Superior temporal gyrus (tissue), 1 donor: ENCODE results near the gene CAND2.

ENCODE experiments used
- DNase-seq: peaks from one replicate; pipeline ENCODE4 v3.0.0-alpha.2; 2016; ENCODE audit errors: extremely low spot score

The CAND2 gene

DNA sequence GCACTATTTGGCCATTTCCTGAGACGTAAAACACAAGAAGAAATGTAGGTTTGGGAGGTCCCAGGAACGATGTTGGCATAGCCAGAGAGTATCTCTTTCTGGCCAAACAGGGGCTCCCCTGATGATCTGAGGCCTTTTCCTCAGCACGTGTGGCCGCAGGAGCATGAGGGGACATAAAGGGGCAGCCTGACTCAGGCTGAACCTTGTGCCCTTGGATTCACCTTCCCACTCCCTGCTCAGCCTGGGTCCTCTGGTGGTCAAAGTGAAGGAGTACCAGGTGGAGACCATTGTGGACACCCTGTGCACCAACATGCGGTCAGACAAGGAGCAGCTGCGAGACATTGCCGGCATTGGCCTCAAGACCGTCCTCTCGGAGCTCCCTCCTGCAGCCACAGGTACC is 10.6 kb downstream of the CAND2 start:
- DNase-seq = no peak

- no peak for DNase-seq
These were observed 11.3 kb downstream of the CAND2 start for GRCh38 chr3:12807601-12808359.

GRCh38 chr3:12808587-12808986 is 12.1 kb downstream of the CAND2 start:
- no peak for DNase-seq

GRCh38 chr3:12809001-12809400 is 12.5 kb downstream of the CAND2 start:
- DNase-seq = no peak

- DNase-seq = no peak
These were observed 13.0 kb downstream of the CAND2 start for GRCh38 chr3:12809435-12809834.

DNA sequence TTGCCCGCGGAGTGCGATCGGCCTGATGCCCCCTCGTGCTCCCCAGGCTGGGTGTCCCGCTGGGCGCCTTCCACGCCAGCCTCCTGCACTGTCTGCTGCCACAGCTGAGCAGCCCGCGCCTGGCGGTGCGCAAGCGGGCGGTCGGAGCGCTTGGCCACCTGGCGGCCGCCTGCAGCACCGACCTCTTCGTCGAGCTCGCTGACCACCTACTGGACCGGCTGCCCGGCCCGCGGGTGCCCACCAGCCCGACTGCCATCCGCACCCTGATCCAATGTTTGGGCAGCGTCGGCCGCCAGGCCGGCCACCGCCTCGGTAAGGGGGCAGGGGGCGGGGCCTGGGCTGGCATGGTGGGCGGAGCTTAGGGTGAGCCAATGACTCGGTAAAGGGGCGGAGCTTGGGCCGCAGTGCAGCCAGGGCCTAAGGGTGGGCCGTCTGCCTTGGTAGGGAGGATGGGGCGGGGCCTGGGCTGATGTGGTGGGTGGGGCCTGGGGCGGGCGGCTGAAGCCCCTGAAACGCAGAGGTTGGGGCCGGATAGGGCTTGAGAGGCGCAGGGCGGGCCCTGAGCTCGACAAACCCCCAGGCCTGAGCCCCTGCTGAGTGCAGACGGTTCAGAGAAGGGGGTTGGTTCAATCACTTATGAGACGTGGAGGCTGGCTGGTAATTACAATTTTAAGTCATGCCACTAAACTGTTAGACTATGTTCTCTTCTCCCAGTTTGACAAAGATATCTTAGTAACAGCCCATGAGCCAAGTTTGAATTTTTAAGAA is 13.7 kb downstream of the CAND2 start:
- DNase-seq = peak; percentile 95

GRCh38 chr3:12810961-12811360 is 14.5 kb downstream of the CAND2 start:
- DNase-seq = no peak

- DNase-seq = no peak
These were observed 16.3 kb downstream of the CAND2 start for GRCh38 chr3:12812812-12813211.

DNA sequence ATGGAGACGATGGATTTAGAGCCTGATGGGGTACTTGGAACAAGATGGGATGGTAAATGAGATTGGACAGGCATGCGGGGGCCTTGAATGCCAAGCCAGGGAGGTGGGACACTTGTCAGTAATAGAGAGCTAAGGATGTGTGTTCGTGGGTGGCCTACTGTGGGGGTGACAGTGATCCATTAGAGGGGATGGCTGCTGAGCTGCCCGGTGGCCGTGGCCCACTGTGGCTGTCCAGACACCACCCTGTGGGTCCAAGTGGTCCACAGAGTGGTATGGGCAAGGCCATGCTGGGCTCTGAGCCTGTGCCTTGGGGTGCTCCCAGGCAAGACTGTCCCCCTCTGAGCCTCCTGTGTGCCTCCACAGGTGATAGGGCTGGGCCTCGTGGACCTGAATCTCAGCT is 17.5 kb downstream of the CAND2 start:
- DNase-seq = no peak

DNA sequence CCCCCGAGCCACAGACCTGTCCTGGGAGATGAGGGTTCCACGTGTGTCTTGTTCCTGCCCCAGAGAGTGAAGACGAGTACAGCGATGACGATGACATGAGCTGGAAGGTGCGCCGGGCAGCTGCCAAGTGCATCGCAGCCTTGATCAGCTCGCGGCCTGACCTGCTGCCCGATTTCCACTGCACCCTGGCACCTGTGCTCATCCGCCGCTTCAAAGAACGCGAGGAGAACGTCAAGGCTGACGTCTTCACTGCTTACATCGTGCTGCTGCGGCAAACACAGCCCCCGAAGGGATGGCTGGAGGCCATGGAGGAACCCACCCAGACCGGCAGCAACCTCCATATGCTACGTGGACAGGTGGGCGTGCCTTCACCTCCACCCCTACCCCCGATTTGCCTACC is 18.6 kb downstream of the CAND2 start:
- no peak for DNase-seq

- DNase-seq = no peak
These were observed 19.2 kb downstream of the CAND2 start for GRCh38 chr3:12815719-12816118.

GRCh38 chr3:12816521-12817342 is 20.3 kb downstream of the CAND2 start:
- no peak for DNase-seq

- DNase-seq = no peak
These were observed 20.8 kb downstream of the CAND2 start for GRCh38 chr3:12817343-12817710.

- DNase-seq = no peak
These were observed 21.8 kb downstream of the CAND2 start for GRCh38 chr3:12818273-12818672.

DNA sequence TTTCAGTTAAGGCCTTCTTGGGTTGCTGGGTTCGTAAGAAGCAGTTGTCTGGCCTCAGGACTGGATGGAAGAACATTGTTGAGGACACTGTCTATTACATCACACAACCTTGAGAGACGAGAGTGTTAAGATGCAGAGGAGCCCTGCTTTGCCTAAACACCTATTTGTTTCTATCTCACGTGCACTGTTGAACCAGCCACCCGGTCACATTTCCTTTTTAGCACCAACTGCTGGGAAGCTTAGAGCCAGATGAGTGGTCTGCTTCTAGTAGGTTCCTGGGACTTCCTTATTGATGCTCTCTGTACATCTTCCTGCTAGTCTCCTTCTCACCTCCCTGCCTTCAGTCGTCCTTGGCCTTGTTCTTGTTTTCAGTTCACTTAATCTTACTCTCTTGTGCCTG is 22.3 kb downstream of the CAND2 start:
- DNase-seq = no peak

GRCh38 chr3:12822725-12823373 is 26.4 kb downstream of the CAND2 start:
- peak; percentile 48 for DNase-seq

DNA sequence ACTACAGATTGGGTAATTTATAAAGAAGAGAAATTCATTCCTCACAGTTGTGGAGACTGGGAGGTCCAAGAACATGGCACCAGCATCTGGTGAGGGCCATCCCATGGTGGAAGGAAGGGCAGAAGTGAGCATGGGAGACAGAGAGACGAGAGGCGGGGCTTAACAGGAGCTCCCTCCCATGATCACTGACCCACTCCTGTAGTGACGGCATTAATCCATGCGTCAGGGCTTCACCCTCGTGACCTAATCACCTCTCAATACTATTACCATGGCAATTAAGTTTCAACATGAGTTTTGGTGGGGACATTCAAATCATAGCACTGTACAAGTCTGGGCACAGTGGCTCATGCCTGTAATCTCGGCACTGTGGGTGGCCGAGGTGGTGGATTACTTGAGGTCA is 27.8 kb downstream of the CAND2 start:
- no peak for DNase-seq

- DNase-seq = no peak
These were observed 28.7 kb downstream of the CAND2 start for GRCh38 chr3:12825156-12825555.

- DNase-seq = no peak
These were observed 32.3 kb downstream of the CAND2 start for GRCh38 chr3:12828751-12829150.

DNA sequence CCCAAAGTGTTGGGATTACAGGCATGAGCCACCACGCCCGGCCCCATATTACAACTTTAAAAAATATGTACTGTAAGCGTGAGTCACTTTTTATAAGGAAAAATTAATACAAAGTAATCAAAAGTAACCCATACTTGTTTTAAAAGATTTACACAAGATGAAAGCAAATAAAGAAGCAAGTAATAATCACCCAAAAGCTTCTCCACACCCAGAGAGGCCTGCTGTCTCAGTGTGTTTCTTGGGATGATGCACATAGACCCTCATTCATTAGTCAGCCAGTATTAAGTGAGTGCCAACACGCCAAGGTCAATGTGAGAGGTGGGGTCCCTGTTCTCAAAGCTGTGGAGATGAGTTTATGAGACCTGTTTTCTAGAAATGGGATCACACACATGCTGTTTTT is 32.9 kb downstream of the CAND2 start:
- no peak for DNase-seq

DNA sequence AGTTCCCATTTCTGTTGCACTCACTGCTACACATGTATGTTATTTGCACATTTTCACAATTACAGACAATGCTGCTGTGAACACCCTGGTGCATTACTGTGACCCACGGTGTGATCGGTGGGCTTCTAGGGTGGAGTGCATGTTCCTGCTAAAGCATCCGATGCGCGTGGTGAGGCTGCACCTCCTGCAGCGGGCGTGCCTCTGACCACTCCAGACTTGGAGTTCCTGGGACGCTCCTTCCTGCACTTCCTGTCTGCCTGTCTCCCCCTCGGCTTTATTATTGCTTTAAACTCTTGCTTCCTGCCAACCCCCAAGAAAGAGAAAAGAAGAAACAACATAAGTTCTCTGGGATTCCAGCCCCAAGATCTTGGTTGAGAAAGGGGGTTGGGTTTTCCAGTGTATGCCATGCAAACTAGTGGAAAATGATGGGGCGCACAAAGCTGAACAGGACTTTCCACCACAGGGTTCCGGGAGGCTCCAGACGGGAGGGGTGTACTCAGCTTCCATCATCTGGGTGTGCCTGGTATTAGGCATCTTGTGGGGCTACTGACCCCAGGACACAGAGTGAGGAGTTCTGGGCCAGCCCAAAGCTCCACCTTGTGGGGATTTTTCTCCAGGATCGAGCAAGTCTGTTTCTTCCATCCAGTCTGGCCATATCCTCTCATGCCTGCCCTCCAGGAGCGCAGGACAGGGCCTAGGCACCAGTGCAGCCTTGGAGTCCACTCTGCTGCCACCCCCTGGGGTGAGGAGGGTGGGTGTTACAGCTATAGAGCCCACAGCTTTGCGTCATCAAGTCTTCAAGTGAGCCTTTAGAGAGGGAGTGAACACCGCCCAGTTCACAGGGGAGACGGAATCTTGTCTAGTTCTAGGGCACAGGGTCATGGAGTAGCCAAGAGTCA is 33.7 kb downstream of the CAND2 start:
- no peak for DNase-seq
